Left lung (tissue), 14 donors: ENCODE measurements around the gene TMEM135. TPM values are rescaled to one million over a fixed set of nuclear protein-coding genes. Genes with fewer than 3 reads are reported as not detected.

Experiments used
- ATAC-seq: fragments of 200-7000 bp; cut with Tn5 transposase; one replicate; pipeline ENCODE4 v1.9.1; 2020; ENCODE audit warnings: moderate library complexity
- DNase-seq, 4 donors: peaks; one replicate each; pipeline ENCODE4 v3.0.0-alpha.2; 2013 to 2020
- H3K27ac ChIP-seq, 2 donors: fragments of 200-600 bp; sonication (generic) in 1 of 2; one replicate each; pipeline versions ENCODE4 v1.5.0 to v1.8.0; 2020 to 2021
- H3K27me3 ChIP-seq, 2 donors: fragments of 200-600 bp; sonication (generic) in 1 of 2; one replicate each; pipeline versions ENCODE4 v1.5.0 to v1.8.0; 2020 to 2021
- H3K36me3 ChIP-seq, 2 donors: fragments of 200-600 bp; sonication (generic) in 1 of 2; one replicate each; pipeline versions ENCODE4 v1.5.0 to v1.8.0; 2020 to 2021
- H3K4me1 ChIP-seq, 2 donors: fragments of 200-600 bp; one replicate each; pipeline ENCODE4 v1.8.0; 2021
- H3K4me3 ChIP-seq, 2 donors: fragments of 200-600 bp; sonication (generic) in 1 of 2; one replicate each; pipeline versions ENCODE4 v1.5.0 to v1.8.0; 2020 to 2021; ENCODE audit warnings: mild to moderate bottlenecking in 1 of 2
- H3K9me3 ChIP-seq, 2 donors: fragments of 200-600 bp; sonication (generic) in 1 of 2; one replicate each; pipeline versions ENCODE4 v1.5.0 to v1.8.0; 2020 to 2021
- CTCF ChIP-seq, 2 donors: fragments of 200-600 bp; sonication (generic) in 1 of 2; IDR thresholded peaks; one replicate each; pipeline versions ENCODE4 v1.5.0 to v1.8.0; 2021; ENCODE audit warnings: antibody characterized with exemption in 2 of 2
- intact Hi-C, 2 donors: fragments of 100-400 bp; cut with DNase I; formaldehyde crosslinking; loops; one replicate each; pipeline versions ENCODE4 v1.11.2 to v1.14.2; 2022
- long read RNA-seq, 12 donors: library from polyadenylated mRNA in 2 of 12; unstranded in 2 of 12; transcript quantifications; one replicate each; pipeline ENCODE4 v2.0.0 and lab custom pipeline, GENCODE V29; 2019 to 2026
- polyA plus RNA-seq, 6 donors: library from polyadenylated mRNA; unstranded; fragments of 120-200 nt; gene quantifications; one replicate each; pipeline ENCODE4 v1.2.1, GENCODE V29; 2013; ENCODE audit not compliant: insufficient read length in 6 of 6
- total RNA-seq, 2 donors: library from RNA; stranded (reverse); fragmentation: NEBNext Ultra II Directional; extraction: Animal tissue kit (Norgen Biotek cat#: 25700); gene quantifications; one replicate each; pipeline ENCODE4 v1.2.1, GENCODE V29; 2021
- donor health status: DM: no; HTN: yes; CAD: no.
- donor health status: DM: no; HTN: no; CAD: no.

TMEM135 gene
- total RNA-seq (10 to 100 TPM; 21.3 to 26.6 TPM), polyA plus RNA-seq (10 to 100 TPM; 26.3 to 33.4 (median 28.1) TPM)
- long read RNA-seq, donor 1, partial matches to known transcripts: 0 of 3 reads
- long read RNA-seq, donor 1, other reads (novel, unspliced or antisense): 0 of 3 reads
- long read RNA-seq, donor 2, partial matches to known transcripts: 11 of 13 reads
- long read RNA-seq, donor 2, other reads (novel, unspliced or antisense): 0 of 13 reads
- long read RNA-seq, donor 3, partial matches to known transcripts: 0 of 3 reads
- long read RNA-seq, donor 3, other reads (novel, unspliced or antisense): 0 of 3 reads
- long read RNA-seq, donor 4: 0 reads
- long read RNA-seq, donor 5, partial matches to known transcripts: 0 of 1 reads
- long read RNA-seq, donor 5, other reads (novel, unspliced or antisense): 0 of 1 reads
- long read RNA-seq, donor 6, partial matches to known transcripts: 0 of 3 reads
- long read RNA-seq, donor 6, other reads (novel, unspliced or antisense): 0 of 3 reads
- long read RNA-seq, donor 7, partial matches to known transcripts: 0 of 3 reads
- long read RNA-seq, donor 7, other reads (novel, unspliced or antisense): 0 of 3 reads
- long read RNA-seq, donor 8, partial matches to known transcripts: 0 of 2 reads
- long read RNA-seq, donor 8, other reads (novel, unspliced or antisense): 0 of 2 reads
- long read RNA-seq, donor 9: 0 reads
- long read RNA-seq, donor 10, partial matches to known transcripts: 1 of 1 reads
- long read RNA-seq, donor 10, other reads (novel, unspliced or antisense): 0 of 1 reads
- long read RNA-seq, donor 11, partial matches to known transcripts: 5 of 7 reads
- long read RNA-seq, donor 11, other reads (novel, unspliced or antisense): 0 of 7 reads
- long read RNA-seq, donor 12, partial matches to known transcripts: 0 of 2 reads
- long read RNA-seq, donor 12, other reads (novel, unspliced or antisense): 0 of 2 reads

- H3K9me3 ChIP-seq: no peaks in the 10 kb centered on the region
- no peaks in the 10 kb centered on the region for H3K27me3 ChIP-seq
- no peak for TF ChIP-seq CTCF (IDR thresholded peaks at IDR 0.05)
- ATAC-seq (peak; percentile 98), DNase-seq (peak; percentile 88 to 98 (median 94))
- H3K36me3 ChIP-seq: no peaks in the 10 kb centered on the region
- H3K27ac ChIP-seq: peak within 1 kb of the TSS; percentile 84 to 85
- intact Hi-C loops: no loop called here
- peak within 1 kb of the TSS; percentile 68 to 75 for H3K4me3 ChIP-seq
- H3K4me1 ChIP-seq: peaks cover 15 to 38% of the 10 kb centered on the region in 2 donors
These were observed at the start of gene TMEM135 for GRCh38 chr11:87037450-87038234. Gene TMEM135, plus strand, starts transcription at chr11:87037934. Its CDS starts 112 bp downstream, at chr11:87038046.

GRCh38 chr11:86988351-86988881 lies 49.3 kb upstream of the TMEM135 start:
- no peak for ATAC-seq

GRCh38 chr11:86990031-86990430 lies 47.7 kb upstream of the TMEM135 start:
- Histone ChIP-seq H3K4me1 (no peaks in the 10 kb centered on the region), H3K27me3 (no peaks in the 10 kb centered on the region), H3K27ac (no peak overlapping the region), H3K9me3 (no peaks in the 10 kb centered on the region), H3K36me3 (no peaks in the 10 kb centered on the region), H3K4me3 (no peak overlapping the region)
- no peak for TF ChIP-seq CTCF (IDR thresholded peaks at IDR 0.05)
- intact Hi-C loops: no loop called here
- ATAC-seq (no peak), DNase-seq (peak in 1 of 4 donors; percentile 54)

More at GRCh38 chr11:86988351-86988881, 49.3 kb upstream of the TMEM135 start:
- Histone ChIP-seq H3K36me3 (no peaks in the 10 kb centered on the region), H3K4me1 (no peaks in the 10 kb centered on the region), H3K27me3 (no peaks in the 10 kb centered on the region), H3K9me3 (no peaks in the 10 kb centered on the region), H3K4me3 (no peak overlapping the region), H3K27ac (no peak overlapping the region)
- intact Hi-C loops: no loop called here
- TF ChIP-seq CTCF (IDR thresholded peaks at IDR 0.05): no peak
- DNase-seq: no peak

GRCh38 chr11:86990515-86990914 lies 47.2 kb upstream of the TMEM135 start:
- no peak for ATAC-seq
- DNase-seq: no peak
- no peak overlapping the region for H3K27ac ChIP-seq
- TF ChIP-seq CTCF (IDR thresholded peaks at IDR 0.05): no peak
- H3K36me3 ChIP-seq: no peaks in the 10 kb centered on the region
- H3K9me3 ChIP-seq: no peaks in the 10 kb centered on the region
- H3K27me3 ChIP-seq: no peaks in the 10 kb centered on the region
- no peak overlapping the region for H3K4me3 ChIP-seq
- intact Hi-C loops: no loop called here
- H3K4me1 ChIP-seq: no peaks in the 10 kb centered on the region
